Lower leg skin (tissue), 4 donors: Measurements from ENCODE around the gene CTSF. TPM values are rescaled to one million over a fixed set of nuclear protein-coding genes. Genes with fewer than 3 reads are reported as not detected.
A peak's percentile ranks its signal among the peaks of the same experiment; 100 is the strongest.

Experiments used
- DNase-seq, 2 donors: peaks; one replicate each; pipeline ENCODE4 v3.0.0-alpha.2; 2019; ENCODE audit warnings: low spot score in 2 of 2
- H3K4me3 ChIP-seq: fragments of 200-600 bp; sonication (generic); 2 replicates; pipeline ENCODE4 v1.5.1; 2017; ENCODE audit warnings: mild to moderate bottlenecking, low read depth; ENCODE audit not compliant: poor library complexity, severe bottlenecking
- CTCF ChIP-seq, 3 donors: fragments of 450-650 bp; IDR thresholded peaks; one replicate each; pipeline ENCODE4 v1.5.1; 2016; ENCODE audit warnings: antibody characterized with exemption in 3 of 3, mild to moderate bottlenecking in 3 of 3, moderate library complexity in 2 of 3
- POLR2A ChIP-seq, 2 donors: fragments of 450-650 bp; IDR thresholded peaks; one replicate each; pipeline ENCODE4 v1.6.1; 2016 to 2017; ENCODE audit warnings: antibody characterized with exemption in 2 of 2, mild to moderate bottlenecking in 1 of 2, moderate library complexity in 1 of 2
- WGBS, 2 donors: methylation state at CpG; one replicate each; pipeline ENCODE4 v1.1.5; 2018; 5-methylcytosine and 5-hydroxymethylcytosine counted together
- intact Hi-C: fragments of 100-400 bp; cut with DNase I; formaldehyde crosslinking; loops from one replicate; pipeline ENCODE4 v1.15.0; 2023; ENCODE audit warnings: low total_unique reads
- total RNA-seq, 4 donors: library from RNA; depleted of rRNA; stranded (reverse); fragments of >200 nt; gene quantifications; one replicate each; pipeline ENCODE4 v1.1.0, GENCODE V29; 2016

CTSF gene
- total RNA-seq, 4 donors from 2014 or later, result 96.4 to 120 (median 103) TPM

DNA sequence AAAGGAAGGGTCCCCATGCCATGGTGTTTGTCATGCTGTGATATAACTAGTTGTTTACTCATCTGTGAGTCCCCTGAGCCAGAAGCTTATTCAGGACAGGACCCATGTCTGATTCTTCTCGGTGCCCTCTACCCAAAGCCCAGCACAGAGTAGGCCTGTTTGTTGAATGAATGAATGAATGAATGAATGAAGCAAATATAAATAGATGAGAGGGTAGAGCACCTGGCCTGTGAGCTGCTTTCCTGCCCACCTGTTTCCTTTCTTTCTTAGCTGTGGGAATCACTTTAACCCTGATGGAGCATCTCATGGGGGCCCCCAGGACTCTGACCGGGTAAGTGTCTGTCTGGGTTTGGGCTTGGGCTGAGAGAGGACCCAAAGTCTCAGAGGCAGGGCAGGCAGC is 31.8 kb upstream of the CTSF start:
- WGBS, 2 donors, result 84 to 92% methylated on average over 2 of the region's 2 CpGs
- no peak for DNase-seq
- TF ChIP-seq POLR2A (IDR thresholded peaks at IDR 0.05), result no peak
- TF ChIP-seq CTCF (IDR thresholded peaks at IDR 0.05), result no peak
- H3K4me3 ChIP-seq, result no peak overlapping the region
- intact Hi-C loops, result no loop called here

- no peak overlapping the region for H3K4me3 ChIP-seq
- TF ChIP-seq CTCF (IDR thresholded peaks at IDR 0.05) (no peak), POLR2A (IDR thresholded peaks at IDR 0.05) (no peak)
- 87 to 98% methylated on average over 6 of the region's 6 CpGs for WGBS, 2 donors
- no peak for DNase-seq
- intact Hi-C loops, result loop anchor here (10.0 kb wide), 1 partner anchor 76 kb away; the partner anchor contains the start of gene RBM4B
These were observed 30.6 kb upstream of the CTSF start for GRCh38 chr11:66598993-66599392.

DNA sequence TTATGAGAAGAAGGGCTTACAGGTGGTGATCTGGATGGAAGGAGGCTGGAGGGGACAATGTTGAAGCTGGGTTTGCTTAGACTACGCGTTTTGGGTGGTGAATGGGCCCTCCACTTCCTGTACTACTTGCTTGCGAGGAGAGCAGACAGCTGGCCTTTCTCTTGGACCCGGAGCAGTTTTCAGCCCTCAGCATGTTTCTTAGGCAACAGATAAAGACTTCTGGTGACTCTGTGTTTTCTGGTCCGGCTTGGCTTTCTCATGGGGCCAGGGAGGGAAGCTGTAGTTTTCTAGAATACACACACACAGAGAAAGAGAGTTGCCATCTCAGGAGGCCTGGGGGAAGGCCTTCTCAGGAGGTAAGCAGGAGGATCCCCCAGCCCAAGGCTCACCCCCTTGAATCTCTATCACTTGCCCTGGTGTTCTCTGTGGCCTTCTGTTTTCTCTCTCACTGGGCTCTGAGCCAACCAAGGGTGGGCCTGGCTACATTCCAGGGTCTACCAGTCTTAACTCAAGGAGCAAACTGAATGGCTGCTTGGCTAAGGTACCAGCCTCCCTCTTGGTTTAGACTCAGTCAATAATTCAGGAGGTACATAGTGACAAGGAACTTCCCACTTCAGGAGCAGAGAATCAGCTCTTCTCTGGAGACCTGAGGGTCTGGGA is 27.0 kb upstream of the CTSF start:
- TF ChIP-seq CTCF (IDR thresholded peaks at IDR 0.05) (no peak), POLR2A (IDR thresholded peaks at IDR 0.05) (no peak)
- WGBS, 2 donors, result 68 to 78% methylated on average over 5 of the region's 5 CpGs
- DNase-seq, result no peak
- H3K4me3 ChIP-seq, result no peak overlapping the region
- intact Hi-C loops, result loop anchor here (10.0 kb wide), 1 partner anchor 79 kb away; the partner anchor contains the start of gene RBM4B

DNA sequence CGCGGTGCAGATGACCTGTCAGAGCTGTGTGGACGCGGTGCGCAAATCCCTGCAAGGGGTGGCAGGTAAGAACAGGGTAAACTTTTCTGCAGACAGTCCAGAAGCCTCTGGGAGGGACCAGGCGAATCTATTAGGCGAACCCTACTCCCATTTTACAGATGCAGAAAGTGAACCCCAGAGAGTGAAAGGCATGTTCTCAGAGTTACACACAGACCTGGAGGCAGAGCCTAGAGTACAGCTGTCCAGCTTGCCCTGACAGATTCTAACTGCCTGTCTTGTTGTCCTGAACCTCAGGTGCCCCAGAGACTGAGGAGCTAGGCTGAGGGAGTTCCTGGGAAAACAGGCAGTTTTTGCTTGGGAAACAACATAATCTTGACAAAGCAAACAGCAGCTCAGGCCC is 25.2 kb upstream of the CTSF start:
- WGBS, 2 donors, result 62 to 67% methylated on average over 7 of the region's 7 CpGs
- H3K4me3 ChIP-seq, result peak overlapping the region; percentile 78
- intact Hi-C loops, result loop anchor here (10.0 kb wide), 1 partner anchor 81 kb away; the partner anchor contains the start of gene RBM4B
- TF ChIP-seq POLR2A (IDR thresholded peaks at IDR 0.05) (no peak), CTCF (IDR thresholded peaks at IDR 0.05) (no peak)
- DNase-seq, result no peak

DNA sequence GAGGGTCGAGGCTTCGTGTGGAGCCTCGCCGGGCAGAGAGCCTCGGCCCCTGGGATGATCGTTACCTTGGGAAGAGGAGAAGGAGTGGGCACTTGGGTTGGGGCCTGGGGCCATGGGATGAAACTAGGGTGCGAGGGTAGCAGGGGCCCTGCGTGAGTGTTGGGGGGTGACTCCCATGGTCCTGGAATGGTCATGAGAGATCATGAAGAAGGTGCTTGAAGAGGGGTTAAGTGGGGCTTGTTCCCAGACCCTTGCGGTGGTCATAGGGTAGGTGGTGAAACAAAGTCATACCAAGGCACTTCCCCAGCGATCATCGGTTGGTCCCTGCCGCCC is 24.9 kb upstream of the CTSF start:
- no peak for TF ChIP-seq CTCF (IDR thresholded peaks at IDR 0.05)
- TF ChIP-seq POLR2A (IDR thresholded peaks at IDR 0.05), result no peak
- intact Hi-C loops, result loop anchor here (10.0 kb wide), 1 partner anchor 82 kb away; the partner anchor contains the start of gene RBM4B
- 9 to 10% methylated on average over 12 of the region's 12 CpGs for WGBS, 2 donors
- peak overlapping the region; percentile 78 for H3K4me3 ChIP-seq
- no peak for DNase-seq
